ENCODE results near the gene METTL15. TPM values are rescaled to one million over a fixed set of nuclear protein-coding genes. Genes with fewer than 3 reads are reported as not detected.

Gene METTL15
- total and polyA plus RNA-seq, 2 donors (not counting 1 experiment from before 2014, with no cell fraction given) = 3.9 to 19.7 TPM

GRCh38 chr11:28227460-28227859 is 119.3 kb downstream of the METTL15 start:
- no peak overlapping the region for H2AFZ ChIP-seq (ENCODE audit: insufficient read depth, low read depth, low read length, poor library complexity, severe bottlenecking)
- H3K27ac ChIP-seq (ENCODE audit: low read length in 2 of 2) = no peak overlapping the region
- H3K9me3 ChIP-seq (ENCODE audit: control extremely low read depth in 1 of 3, control insufficient read depth in 2 of 3, insufficient read depth in 1 of 3, low read length in 2 of 3) = no peaks in the 10 kb centered on the region
- H3K4me2 ChIP-seq (replicated peaks; ENCODE audit: low read depth, low read length, poor library complexity, severe bottlenecking) = no peak overlapping the region
- Mint-ChIP-seq H3K9me3 (ENCODE audit: insufficient read depth) (no peaks in the 10 kb centered on the region), H3K27me3 (no peaks in the 10 kb centered on the region), H3K4me3 (no peak overlapping the region), H3K27ac (no peak overlapping the region), H3K4me1 (no peaks in the 10 kb centered on the region)
- no peak for TF ChIP-seq EZH2 (IDR thresholded peaks at IDR 0.05; ENCODE audit: borderline replicate concordance, insufficient read depth, low read depth, low read length, poor library complexity, severe bottlenecking)
- TF ChIP-seq CTCF (IDR thresholded peaks at IDR 0.05) = no peak
- peaks cover 0 to 2% of the 10 kb centered on the region in 2 experiments for H3K36me3 ChIP-seq (replicated peaks in 1 of 2; ENCODE audit: control extremely low read depth in 1 of 2, control insufficient read depth in 1 of 2, extremely low read depth in 1 of 2, insufficient read depth in 2 of 2, low read length in 1 of 2)
- WGBS (ENCODE audit: insufficient coverage) = 100% methylated on average over 1 of the region's 1 CpG
- H3K27me3 ChIP-seq (replicated peaks in 1 of 4; ENCODE audit: control extremely low read depth in 1 of 4, control insufficient read depth in 3 of 4, insufficient read depth in 4 of 4, low read length in 3 of 4) = no peaks in the 10 kb centered on the region
- DNase-seq (no peak), ATAC-seq (ENCODE audit: low read depth) (no peak)
- CTCF ChIA-PET = no interaction called here
- no peak overlapping the region for H3K4me3 ChIP-seq (ENCODE audit: control extremely low read depth in 1 of 5, extremely low read depth in 1 of 5, insufficient read depth in 1 of 5, low read depth in 2 of 5, low read length in 4 of 5)
- H3K79me2 ChIP-seq (ENCODE audit: control insufficient read depth, insufficient read depth, low read length) = no peaks in the 10 kb centered on the region
- H3K4me1 ChIP-seq (ENCODE audit: control insufficient read depth in 2 of 2, insufficient read depth in 2 of 2, low read length in 2 of 2) = no peaks in the 10 kb centered on the region
- intact Hi-C loops (cut with micrococcal nuclease) = no loop called here
- H4K20me1 ChIP-seq (ENCODE audit: control insufficient read depth, insufficient read depth, low read length, poor library complexity, severe bottlenecking) = no peaks in the 10 kb centered on the region
- H3K9ac ChIP-seq (ENCODE audit: low read length) = no peak overlapping the region
- POLR2A ChIA-PET = no interaction called here

GRCh38 chr11:28228196-28228895 is 120.2 kb downstream of the METTL15 start:
- ATAC-seq (ENCODE audit: low read depth) = no peak
- no peak for DNase-seq
- Histone ChIP-seq H3K4me3 (ENCODE audit: control extremely low read depth in 1 of 5, extremely low read depth in 1 of 5, insufficient read depth in 1 of 5, low read depth in 2 of 5, low read length in 4 of 5) (no peak overlapping the region), H3K4me1 (ENCODE audit: control insufficient read depth in 2 of 2, insufficient read depth in 2 of 2, low read length in 2 of 2) (no peaks in the 10 kb centered on the region), H4K20me1 (ENCODE audit: control insufficient read depth, insufficient read depth, low read length, poor library complexity, severe bottlenecking) (no peaks in the 10 kb centered on the region), H3K9me3 (ENCODE audit: control extremely low read depth in 1 of 3, control insufficient read depth in 2 of 3, insufficient read depth in 1 of 3, low read length in 2 of 3) (no peaks in the 10 kb centered on the region), H3K36me3 (replicated peaks in 1 of 2; ENCODE audit: control extremely low read depth in 1 of 2, control insufficient read depth in 1 of 2, extremely low read depth in 1 of 2, insufficient read depth in 2 of 2, low read length in 1 of 2) (peaks cover 0 to 2% of the 10 kb centered on the region in 2 experiments), H3K4me2 (replicated peaks; ENCODE audit: low read depth, low read length, poor library complexity, severe bottlenecking) (no peak overlapping the region), H3K79me2 (ENCODE audit: control insufficient read depth, insufficient read depth, low read length) (no peaks in the 10 kb centered on the region), H3K27ac (ENCODE audit: low read length in 2 of 2) (no peak overlapping the region), H2AFZ (ENCODE audit: insufficient read depth, low read depth, low read length, poor library complexity, severe bottlenecking) (no peak overlapping the region), H3K27me3 (replicated peaks in 1 of 4; ENCODE audit: control extremely low read depth in 1 of 4, control insufficient read depth in 3 of 4, insufficient read depth in 4 of 4, low read length in 3 of 4) (no peaks in the 10 kb centered on the region), H3K9ac (ENCODE audit: low read length) (no peak overlapping the region)
- ChIA-PET POLR2A (no interaction called here), CTCF (no interaction called here)
- TF ChIP-seq EZH2 (IDR thresholded peaks at IDR 0.05; ENCODE audit: borderline replicate concordance, insufficient read depth, low read depth, low read length, poor library complexity, severe bottlenecking) (no peak), CTCF (IDR thresholded peaks at IDR 0.05) (no peak)
- H3K27me3 Mint-ChIP-seq = no peaks in the 10 kb centered on the region
- H3K4me3 Mint-ChIP-seq = no peak overlapping the region
- H3K9me3 Mint-ChIP-seq (ENCODE audit: insufficient read depth) = no peaks in the 10 kb centered on the region
- intact Hi-C loops (cut with micrococcal nuclease) = no loop called here
- H3K4me1 Mint-ChIP-seq = no peaks in the 10 kb centered on the region
- H3K27ac Mint-ChIP-seq = no peak overlapping the region
